Glutamatergic neuron (in vitro differentiated cells): ENCODE results near the gene PCDHA9. TPM values are rescaled to one million over a fixed set of nuclear protein-coding genes. Genes with fewer than 3 reads are reported as not detected.
A peak's percentile ranks its signal among the peaks of the same experiment; 100 is the strongest.
"Not testable (repeated sequence)": the region's sequence is repeated elsewhere in the genome, so short reads cannot be mapped to it uniquely, and the experiment has no call there.

Experiments
- DNase-seq: peaks from one replicate; pipeline ENCODE4 v3.0.0; 2022
- H3K27ac Mint-ChIP-seq: one replicate; pipeline ENCODE4 v1.8.0; 2020; ENCODE audit warnings: mild to moderate bottlenecking, mixed read lengths, inconsistent platforms; ENCODE audit not compliant: unreplicated experiment
- H3K27me3 Mint-ChIP-seq: one replicate; pipeline ENCODE4 v1.8.0; 2020; ENCODE audit warnings: mild to moderate bottlenecking, moderate library complexity, mixed read lengths, inconsistent platforms; ENCODE audit not compliant: unreplicated experiment
- H3K36me3 Mint-ChIP-seq: one replicate; pipeline ENCODE4 v1.8.0; 2020; ENCODE audit warnings: mild to moderate bottlenecking, mixed read lengths, inconsistent platforms; ENCODE audit not compliant: unreplicated experiment
- H3K4me1 Mint-ChIP-seq: one replicate; pipeline ENCODE4 v1.8.0; 2020; ENCODE audit warnings: mild to moderate bottlenecking, low read depth, mixed read lengths, inconsistent platforms; ENCODE audit not compliant: unreplicated experiment
- H3K4me3 Mint-ChIP-seq: one replicate; pipeline ENCODE4 v1.8.0; 2020; ENCODE audit warnings: mild to moderate bottlenecking, mixed read lengths, inconsistent platforms; ENCODE audit not compliant: unreplicated experiment
- H3K9me3 Mint-ChIP-seq: one replicate; pipeline ENCODE4 v1.8.0; 2020; ENCODE audit warnings: mild to moderate bottlenecking, moderate library complexity, mixed read lengths, inconsistent platforms; ENCODE audit not compliant: unreplicated experiment
- CTCF ChIP-seq: fragments of 200-600 bp; sonication (generic); IDR thresholded peaks from one replicate; pipeline ENCODE4 v1.5.0; 2021; ENCODE audit not compliant: partially characterized antibody, unreplicated experiment
- total RNA-seq: library from RNA; stranded (reverse); fragmentation: NEBNext Ultra II Directional; extraction: Animal tissue kit (Norgen Biotek cat#: 25700); gene quantifications from one replicate; pipeline ENCODE4 v1.2.1, GENCODE V29; 2021; ENCODE audit not compliant: unreplicated experiment

The PCDHA9 gene
- total RNA-seq, 1 donor from 2014 or later: 18.9 TPM

DNA sequence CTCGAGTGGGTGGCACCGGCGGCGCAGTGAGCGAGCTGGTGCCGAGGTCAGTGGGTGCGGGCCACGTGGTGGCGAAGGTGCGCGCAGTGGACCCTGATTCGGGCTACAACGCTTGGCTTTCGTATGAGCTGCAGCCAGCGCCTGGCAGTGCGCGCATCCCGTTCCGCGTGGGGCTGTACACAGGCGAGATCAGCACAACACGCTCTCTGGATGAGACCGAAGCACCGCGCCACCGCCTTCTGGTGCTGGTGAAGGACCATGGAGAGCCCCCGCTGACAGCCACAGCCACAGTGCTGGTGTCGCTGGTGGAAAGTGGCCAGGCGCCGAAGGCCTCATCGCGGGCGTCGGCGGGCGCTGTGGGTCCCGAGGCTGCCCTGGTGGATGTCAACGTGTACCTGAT lies 24.7 kb upstream of the PCDHA9 start:
- Mint-ChIP-seq H3K27ac (no peak overlapping the region), H3K4me3 (no peak overlapping the region), H3K9me3 (peaks cover 18% of the 10 kb centered on the region), H3K36me3 (peaks cover 28% of the 10 kb centered on the region), H3K27me3 (peaks cover 6% of the 10 kb centered on the region), H3K4me1 (peaks cover 3% of the 10 kb centered on the region)
- TF ChIP-seq CTCF: no peak
- no peak for DNase-seq

GRCh38 chr5:140827704-140828361 lies 20.3 kb upstream of the PCDHA9 start, which contains the start of gene PCDHA6:
Gene PCDHA6, plus strand, starts transcription at chr5:140827960. Its CDS starts 132 bp downstream, at chr5:140828092.
- DNase-seq: no peak
- H3K36me3 Mint-ChIP-seq: peaks cover 49% of the 10 kb centered on the region
- H3K27me3 Mint-ChIP-seq: peaks cover 9% of the 10 kb centered on the region
- peaks cover 8% of the 10 kb centered on the region for H3K4me1 Mint-ChIP-seq
- peak within 1 kb of the TSS; percentile 99 for H3K27ac Mint-ChIP-seq
- TF ChIP-seq CTCF: peak; percentile 35
- peak within 1 kb of the TSS; percentile 97 for H3K4me3 Mint-ChIP-seq
- H3K9me3 Mint-ChIP-seq: peaks cover 28% of the 10 kb centered on the region

DNA sequence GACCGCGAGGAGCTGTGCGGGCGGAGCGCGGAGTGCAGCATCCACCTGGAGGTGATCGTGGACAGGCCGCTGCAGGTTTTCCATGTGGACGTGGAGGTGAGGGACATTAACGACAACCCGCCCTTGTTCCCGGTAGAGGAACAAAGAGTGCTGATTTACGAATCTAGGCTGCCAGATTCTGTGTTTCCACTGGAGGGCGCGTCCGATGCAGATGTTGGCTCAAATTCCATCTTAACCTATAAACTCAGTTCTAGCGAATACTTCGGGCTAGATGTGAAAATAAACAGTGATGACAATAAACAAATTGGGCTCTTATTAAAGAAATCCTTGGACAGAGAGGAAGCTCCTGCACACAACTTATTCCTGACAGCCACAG lies 19.8 kb upstream of the PCDHA9 start:
- Mint-ChIP-seq H3K4me1 (peaks cover 8% of the 10 kb centered on the region), H3K4me3 (peak overlapping the region; percentile 97), H3K27ac (peak overlapping the region; percentile 99), H3K27me3 (peaks cover 9% of the 10 kb centered on the region), H3K9me3 (peaks cover 31% of the 10 kb centered on the region), H3K36me3 (peaks cover 51% of the 10 kb centered on the region)
- DNase-seq: peak; percentile 43
- TF ChIP-seq CTCF: peak; percentile 5

GRCh38 chr5:140829511-140830501 lies 18.4 kb upstream of the PCDHA9 start:
- peaks cover 13% of the 10 kb centered on the region for H3K27me3 Mint-ChIP-seq
- H3K4me3 Mint-ChIP-seq, DNase-seq, H3K27ac Mint-ChIP-seq, H3K4me1 Mint-ChIP-seq: not testable (repeated sequence)
- H3K9me3 Mint-ChIP-seq: peaks cover 35% of the 10 kb centered on the region
- peaks cover 55% of the 10 kb centered on the region for H3K36me3 Mint-ChIP-seq

DNA sequence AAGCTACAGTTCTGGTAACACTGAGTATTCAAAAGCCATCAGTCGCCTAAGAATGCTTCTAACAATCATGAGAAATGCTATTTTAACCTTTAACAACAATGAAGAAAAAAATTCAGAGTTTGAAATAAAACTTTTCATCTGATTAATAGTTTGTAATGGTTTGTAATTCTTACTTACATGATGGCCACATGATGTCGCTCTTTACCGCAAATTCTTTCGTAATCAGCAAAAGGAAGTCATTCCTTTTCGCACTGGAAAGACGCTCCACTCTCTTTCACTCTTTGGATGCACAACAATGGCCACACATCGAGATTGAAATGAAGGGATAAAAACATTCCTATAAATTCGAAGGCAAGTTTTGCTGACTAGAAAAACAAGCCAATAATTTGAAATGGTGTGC lies 14.2 kb upstream of the PCDHA9 start, which contains the start of gene PCDHA7:
PCDHA7 (plus strand) TSS at position 277 of the 400 bp plus-strand sequence; CDS start at position 392, 115 bp downstream.
- Mint-ChIP-seq H3K27ac (peak within 1 kb of the TSS; percentile 92), H3K4me3 (peak within 1 kb of the TSS; percentile 88), H3K9me3 (peaks cover 22% of the 10 kb centered on the region), H3K4me1 (peaks cover 2% of the 10 kb centered on the region), H3K27me3 (peaks cover 5% of the 10 kb centered on the region), H3K36me3 (peaks cover 56% of the 10 kb centered on the region)
- no peak for DNase-seq
- TF ChIP-seq CTCF: no peak

- H3K27ac Mint-ChIP-seq: peak overlapping the region; percentile 92
Measured at GRCh38 chr5:140834439-140835008, 13.7 kb upstream of the PCDHA9 start.

More at GRCh38 chr5:140834439-140835008, 13.7 kb upstream of the PCDHA9 start:
- DNase-seq, H3K27me3 Mint-ChIP-seq, H3K4me1 Mint-ChIP-seq: not testable (repeated sequence)
- H3K9me3 Mint-ChIP-seq: peaks cover 22% of the 10 kb centered on the region
- H3K4me3 Mint-ChIP-seq: peak overlapping the region; percentile 88
- H3K36me3 Mint-ChIP-seq: peaks cover 51% of the 10 kb centered on the region
